CD1c-positive myeloid dendritic cell (primary cell): ENCODE measurements around the gene MAP3K20.
"Not testable (repeated sequence)": the region's sequence is repeated elsewhere in the genome, so short reads cannot be mapped to it uniquely, and the experiment has no call there.

ENCODE experiments used
- DNase-seq: peaks from one replicate; pipeline ENCODE4 v3.0.0-alpha.2; 2016; ENCODE audit errors: extremely low spot score

MAP3K20 gene

GRCh38 chr2:173202570-173202969 lies 126.9 kb downstream of the MAP3K20 start:
- no peak for DNase-seq

- DNase-seq: no peak
Observed at GRCh38 chr2:173204316-173204715, 128.7 kb downstream of the MAP3K20 start.

- no peak for DNase-seq
Observed at GRCh38 chr2:173205375-173205774, 129.7 kb downstream of the MAP3K20 start.

- not testable (repeated sequence) for DNase-seq
Observed at GRCh38 chr2:173207124-173207523, 131.5 kb downstream of the MAP3K20 start.

GRCh38 chr2:173210270-173211196 lies 134.9 kb downstream of the MAP3K20 start:
- DNase-seq: peak; percentile 77

- DNase-seq: no peak
Observed at GRCh38 chr2:173213181-173213580, 137.5 kb downstream of the MAP3K20 start.

- DNase-seq: no peak
Observed at GRCh38 chr2:173214213-173214612, 138.6 kb downstream of the MAP3K20 start.

- DNase-seq: no peak
Observed at GRCh38 chr2:173215316-173215715, 139.7 kb downstream of the MAP3K20 start.

GRCh38 chr2:173216051-173216450 lies 140.4 kb downstream of the MAP3K20 start:
- DNase-seq: peak; percentile 42

- DNase-seq: no peak
Observed at GRCh38 chr2:173216668-173217067, 141.0 kb downstream of the MAP3K20 start.

- DNase-seq: no peak
Observed at GRCh38 chr2:173217116-173217840, 141.6 kb downstream of the MAP3K20 start.

GRCh38 chr2:173218326-173219056 lies 142.8 kb downstream of the MAP3K20 start:
- no peak for DNase-seq

GRCh38 chr2:173221132-173221695 lies 145.6 kb downstream of the MAP3K20 start:
- DNase-seq: no peak

GRCh38 chr2:173221937-173222594 lies 146.4 kb downstream of the MAP3K20 start:
- no peak for DNase-seq

- DNase-seq: no peak
Observed at GRCh38 chr2:173223871-173224270, 148.2 kb downstream of the MAP3K20 start.

GRCh38 chr2:173226899-173227698 lies 151.5 kb downstream of the MAP3K20 start:
- no peak for DNase-seq

- no peak for DNase-seq
Observed at GRCh38 chr2:173229086-173229485, 153.4 kb downstream of the MAP3K20 start.

- no peak for DNase-seq
Observed at GRCh38 chr2:173230181-173230580, 154.5 kb downstream of the MAP3K20 start.

- DNase-seq: no peak
Observed at GRCh38 chr2:173231042-173231441, 155.4 kb downstream of the MAP3K20 start.

GRCh38 chr2:173231465-173231864 lies 155.8 kb downstream of the MAP3K20 start:
- DNase-seq: no peak
